Right lobe of liver (tissue), 4 donors: ENCODE measurements around the gene CMKLR1.

Experiments used
- CTCF ChIP-seq, 4 donors: fragments of 200-600 bp in 3 of 4; fragments of 450-650 bp in 1 of 4; IDR thresholded peaks; one replicate each; pipeline versions ENCODE4 v1.5.1 to v1.8.0; 2016 to 2022; ENCODE audit warnings: antibody characterized with exemption in 4 of 4, mild to moderate bottlenecking in 2 of 4
- POLR2A ChIP-seq: fragments of 450-650 bp; IDR thresholded peaks from one replicate; pipeline ENCODE4 v1.6.1; 2017; ENCODE audit warnings: antibody characterized with exemption, mild to moderate bottlenecking
- donor health status: DM: no; HTN: no; CAD: no.
- donor health status: DM: no; HTN: no; CAD: no.
- donor health status: DM: no; HTN: yes; CAD: no.

DNA sequence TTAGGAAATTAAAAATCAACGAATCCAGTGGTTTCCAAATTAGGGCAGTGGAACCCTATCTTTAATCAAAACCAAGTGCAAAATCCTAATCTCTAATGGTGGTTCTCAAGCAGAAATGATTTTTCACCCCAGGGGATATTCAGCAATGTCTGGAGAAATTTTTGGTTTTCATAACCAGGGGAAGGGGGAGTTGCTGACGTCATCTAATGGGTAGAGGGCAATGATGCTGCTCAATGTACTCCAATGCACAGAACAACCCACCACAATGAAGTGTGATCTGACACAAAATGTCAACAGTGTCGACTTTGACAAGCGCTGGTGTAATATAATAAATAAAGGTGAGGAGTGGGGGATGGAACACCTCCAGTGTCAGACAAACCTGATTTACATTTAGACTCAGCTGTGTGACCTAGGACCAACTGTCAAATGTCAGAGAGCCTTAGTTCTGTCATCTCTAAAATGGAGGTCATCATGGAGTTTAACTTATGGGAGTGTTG is 81.5 kb downstream of the CMKLR1 start:
- no peak for TF ChIP-seq CTCF (IDR thresholded peaks at IDR 0.05)
- TF ChIP-seq POLR2A = no peak
